ENCODE data around the gene NFIC.

NFIC gene

DNA sequence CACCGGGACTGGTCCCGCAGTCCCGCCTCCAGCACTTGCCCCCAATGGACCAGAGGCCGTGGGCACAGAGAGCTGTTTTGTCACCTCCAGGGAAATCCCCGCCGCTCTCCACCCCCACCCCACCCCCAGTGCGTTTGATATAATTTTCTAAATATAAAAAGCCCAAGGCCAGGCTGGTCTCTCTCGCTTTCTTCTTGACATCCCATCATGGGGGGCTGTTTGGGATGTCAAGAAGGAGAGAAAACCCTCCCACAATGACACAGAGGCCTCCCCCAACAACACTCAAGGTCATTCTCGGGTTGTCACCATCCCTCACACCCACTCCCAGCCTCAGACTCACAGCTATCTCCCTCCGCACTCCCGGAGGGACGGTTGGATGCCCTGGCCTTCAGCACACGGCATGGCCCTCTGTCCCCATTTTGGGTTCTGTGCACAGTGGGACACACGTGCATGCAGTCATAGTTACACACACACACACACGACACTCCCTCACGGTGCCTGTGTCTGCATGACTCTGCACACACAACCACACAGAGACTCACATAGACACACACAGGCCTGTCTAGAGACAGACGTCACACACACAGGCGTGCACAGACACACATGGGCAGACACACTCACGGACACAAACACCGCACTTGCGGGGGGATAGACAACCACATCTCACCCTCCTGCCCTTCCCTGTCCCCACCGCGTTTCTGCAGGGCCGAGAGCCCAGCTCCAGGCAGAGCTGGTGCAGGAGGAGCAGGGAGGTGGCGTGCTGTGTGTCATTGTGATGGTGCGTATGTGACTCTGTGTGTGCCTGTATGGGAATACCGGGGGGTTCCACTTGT is 4.8 kb upstream of the NFIC start:
- TF ChIP-seq GATA2 (IDR thresholded peaks at IDR 0.05; ENCODE audit: low read depth, low read length) (no peak), GATA3 (IDR thresholded peaks at IDR 0.05; ENCODE audit: low read depth, low read length) (no peak)

DNA sequence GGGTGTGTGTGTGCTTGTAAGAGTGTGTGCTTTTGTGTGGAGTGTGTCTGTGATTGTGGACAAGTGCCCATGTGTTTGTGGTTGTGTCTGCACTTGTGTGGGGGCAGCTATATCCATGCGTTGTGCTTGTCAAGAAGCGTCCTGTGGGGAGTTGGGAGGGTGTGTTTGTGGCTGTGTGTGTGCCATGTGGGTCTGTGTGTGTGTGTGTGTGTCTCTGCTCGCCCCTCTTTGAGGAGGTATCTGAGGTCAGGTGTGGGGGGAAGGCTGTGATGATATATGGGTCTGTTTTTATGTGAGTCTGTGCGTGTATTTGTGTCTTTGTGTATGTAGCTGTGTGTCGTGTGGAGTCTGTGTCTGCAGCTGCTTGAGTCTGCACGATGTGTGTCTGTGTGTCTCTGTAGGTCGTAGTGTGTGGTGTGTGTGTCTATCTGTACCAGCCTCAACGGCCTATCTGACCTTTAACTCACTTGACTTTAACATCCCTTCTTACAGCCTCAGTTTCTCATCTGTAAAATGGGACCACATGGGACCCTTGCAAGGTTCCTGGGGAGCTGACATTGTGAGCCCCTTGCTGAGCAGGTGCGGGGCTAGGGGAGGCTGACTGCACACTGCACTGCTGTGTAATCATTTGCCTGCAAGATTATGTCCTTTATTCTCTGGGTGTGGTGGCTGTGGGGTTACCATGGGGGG is 4.0 kb upstream of the NFIC start:
- TF ChIP-seq GATA3 (IDR thresholded peaks at IDR 0.05; ENCODE audit: low read depth, low read length), result no peak
- TF ChIP-seq GATA2 (IDR thresholded peaks at IDR 0.05; ENCODE audit: low read depth, low read length), result no peak

DNA sequence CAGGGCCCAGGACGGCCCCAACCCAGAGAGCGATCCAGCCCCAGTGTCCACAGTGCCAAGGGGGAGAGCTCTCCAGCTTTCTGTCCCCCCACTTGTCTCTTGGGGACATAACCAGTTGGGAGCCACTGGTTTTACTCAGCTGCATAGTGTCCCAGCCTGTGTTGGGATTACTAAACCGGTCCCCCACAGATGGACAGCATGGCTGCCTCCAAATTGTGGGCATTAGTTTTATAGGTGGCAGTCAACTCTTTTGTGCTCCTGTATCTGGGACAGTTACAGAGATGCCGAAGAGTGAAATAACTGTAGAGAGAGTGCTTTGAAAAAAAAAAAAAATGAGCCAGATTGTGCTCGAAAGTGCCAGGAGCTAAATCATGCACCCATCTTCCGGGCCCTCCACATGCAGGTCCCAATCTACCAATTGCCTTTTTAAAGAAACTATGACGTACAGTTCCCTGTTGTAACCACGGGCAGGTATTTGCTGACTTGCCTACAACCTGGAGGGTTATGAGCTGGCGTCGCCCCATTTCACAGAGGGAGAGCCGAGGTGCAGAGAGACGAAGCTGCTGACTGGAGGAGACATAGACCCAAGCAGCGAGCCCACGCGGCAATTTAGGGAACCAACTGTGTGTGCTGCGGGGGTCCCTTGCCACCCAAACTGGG is 2.4 kb upstream of the NFIC start:
- no peak for TF ChIP-seq GATA2 (IDR thresholded peaks at IDR 0.05; ENCODE audit: low read depth, low read length)
- no peak for TF ChIP-seq GATA3 (IDR thresholded peaks at IDR 0.05; ENCODE audit: low read depth, low read length)

GRCh38 chr19:3364501-3364858 is 1.9 kb upstream of the NFIC start:
- no peak for TF ChIP-seq GATA3 (IDR thresholded peaks at IDR 0.05; ENCODE audit: low read depth, low read length)
- no peak for TF ChIP-seq GATA2 (IDR thresholded peaks at IDR 0.05; ENCODE audit: low read depth, low read length)

DNA sequence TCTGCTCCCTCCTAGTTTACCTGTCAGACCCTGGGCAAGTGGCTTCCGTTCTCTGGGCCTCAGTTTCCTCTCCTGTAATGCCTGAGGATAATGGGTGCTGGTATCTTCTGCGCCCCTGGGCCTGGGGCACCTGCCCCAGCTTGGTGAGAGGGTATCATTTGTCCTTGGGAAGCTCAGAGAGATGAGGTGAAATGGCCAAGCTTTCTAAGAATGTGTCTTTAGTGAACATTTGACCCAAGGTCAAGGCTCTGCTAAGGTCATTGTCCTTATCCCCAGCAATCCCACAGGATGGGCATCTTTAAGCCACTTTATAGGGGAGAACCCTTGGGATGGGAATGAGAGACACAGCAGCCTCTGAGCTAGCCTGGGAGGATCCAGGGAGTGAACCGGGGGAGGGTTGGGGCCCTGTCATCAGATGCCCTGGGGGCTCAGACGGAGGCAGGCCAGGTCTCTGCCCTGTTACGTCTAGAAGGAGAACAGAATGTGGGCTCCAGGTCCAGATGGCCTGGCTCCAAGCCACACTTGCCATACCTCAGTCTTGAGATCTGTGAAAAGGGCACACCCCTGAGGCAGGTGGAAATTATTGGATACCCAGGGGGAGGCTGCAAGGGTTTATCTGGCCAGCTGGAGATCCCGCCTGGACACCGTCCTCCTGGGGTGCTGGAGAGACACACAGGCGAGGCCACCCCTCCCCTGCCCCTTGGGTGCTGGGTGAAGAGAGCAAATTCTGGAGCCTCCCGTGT is 1.1 kb upstream of the NFIC start:
- TF ChIP-seq GATA3 (IDR thresholded peaks at IDR 0.05; ENCODE audit: low read depth, low read length), result no peak
- no peak for TF ChIP-seq GATA2 (IDR thresholded peaks at IDR 0.05; ENCODE audit: low read depth, low read length)

- TF ChIP-seq GATA3 (IDR thresholded peaks at IDR 0.05; ENCODE audit: low read depth, low read length), result no peak
- TF ChIP-seq GATA2 (IDR thresholded peaks at IDR 0.05; ENCODE audit: low read depth, low read length), result no peak
Measured at GRCh38 chr19:3366753-3367627, 607 bp downstream of the NFIC start.

- TF ChIP-seq GATA3 (IDR thresholded peaks at IDR 0.05; ENCODE audit: low read depth, low read length) (no peak), GATA2 (IDR thresholded peaks at IDR 0.05; ENCODE audit: low read depth, low read length) (no peak)
Measured at GRCh38 chr19:3367628-3368440, 1.5 kb downstream of the NFIC start.

GRCh38 chr19:3368441-3368795 is 2.0 kb downstream of the NFIC start:
- TF ChIP-seq GATA3 (IDR thresholded peaks at IDR 0.05; ENCODE audit: low read depth, low read length), result no peak
- TF ChIP-seq GATA2 (IDR thresholded peaks at IDR 0.05; ENCODE audit: low read depth, low read length), result no peak

GRCh38 chr19:3368848-3369336 is 2.5 kb downstream of the NFIC start:
- no peak for TF ChIP-seq GATA3 (IDR thresholded peaks at IDR 0.05; ENCODE audit: low read depth, low read length)
- TF ChIP-seq GATA2 (IDR thresholded peaks at IDR 0.05; ENCODE audit: low read depth, low read length), result no peak

DNA sequence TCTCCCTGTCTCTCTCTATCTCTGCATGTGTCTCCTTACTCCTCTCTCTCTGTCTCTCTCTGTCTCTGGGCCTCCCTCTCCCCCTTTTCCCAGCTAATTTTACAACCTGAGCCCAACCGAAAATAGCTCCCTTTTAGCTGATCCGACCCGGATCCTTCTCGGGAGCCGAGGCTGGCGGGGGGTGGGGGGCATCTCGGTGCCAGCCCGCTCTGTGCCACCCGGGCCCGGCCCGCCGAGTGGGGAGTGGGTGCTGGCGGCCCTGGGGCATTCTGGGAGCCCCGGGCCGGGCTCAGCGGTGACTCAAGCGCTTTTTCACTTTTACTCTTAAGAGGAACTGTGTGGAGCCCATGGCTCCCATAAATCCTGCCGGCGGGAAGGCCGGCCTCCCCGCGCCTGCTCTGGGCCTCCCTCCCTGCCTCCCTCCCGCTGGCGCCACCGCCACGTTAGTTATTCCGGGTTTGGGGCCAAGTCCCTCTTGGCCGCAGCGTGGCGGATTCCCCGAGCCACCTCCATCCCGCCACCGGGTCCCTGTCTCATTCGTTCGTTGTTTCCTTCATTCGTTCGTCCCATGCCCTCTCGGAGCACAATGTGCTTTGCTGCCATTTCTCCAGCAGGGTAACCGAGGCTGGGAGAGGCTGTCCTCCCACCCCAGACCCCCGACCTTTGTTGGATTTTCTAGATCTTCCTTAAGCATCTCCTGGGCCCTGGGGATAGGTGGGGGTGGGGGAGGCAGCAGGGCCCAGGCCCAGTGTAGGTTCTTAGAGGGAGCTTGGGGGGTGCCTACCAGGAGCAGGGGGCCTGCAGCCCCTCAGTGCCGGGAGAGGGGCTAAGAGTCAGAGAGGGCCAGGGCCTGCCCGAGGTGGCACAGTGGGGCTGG is 3.2 kb downstream of the NFIC start:
- TF ChIP-seq GATA2 (IDR thresholded peaks at IDR 0.05; ENCODE audit: low read depth, low read length) (no peak), GATA3 (IDR thresholded peaks at IDR 0.05; ENCODE audit: low read depth, low read length) (no peak)

DNA sequence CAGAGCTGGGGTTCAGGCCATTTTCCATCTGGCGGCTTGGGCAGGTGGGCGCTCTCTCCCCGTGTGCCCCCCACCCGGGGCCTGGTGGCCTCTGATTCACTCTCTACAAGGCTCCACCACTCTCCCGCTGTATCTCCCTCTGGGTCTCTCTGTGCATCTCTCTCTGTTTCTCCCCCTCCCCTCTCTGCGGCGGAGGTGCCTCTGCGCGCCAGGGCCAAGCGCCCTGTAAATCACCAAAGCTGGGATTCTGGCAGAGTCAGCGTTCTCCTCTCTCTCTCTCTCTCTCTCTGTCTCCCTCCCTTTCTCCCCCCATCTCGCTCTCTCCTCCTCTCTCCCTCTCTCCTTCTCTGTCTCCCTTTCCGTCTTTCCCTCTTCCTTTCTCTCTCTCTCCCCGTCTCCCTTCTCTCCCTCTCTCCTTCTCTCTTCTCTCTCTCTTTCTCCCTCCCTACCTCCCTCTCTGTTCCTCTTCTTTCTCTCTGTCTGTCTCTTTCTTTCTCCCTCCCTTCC is 3.9 kb downstream of the NFIC start:
- TF ChIP-seq GATA2 (IDR thresholded peaks at IDR 0.05; ENCODE audit: low read depth, low read length) (no peak), GATA3 (IDR thresholded peaks at IDR 0.05; ENCODE audit: low read depth, low read length) (no peak)

All from SH-SY5Y (cell line).